BJ (cell line): ENCODE measurements around the gene EHF. TPM values are rescaled to one million over a fixed set of nuclear protein-coding genes. Genes with fewer than 3 reads are reported as not detected.

Experiments used
- CTCF ChIA-PET: fragments of 350-600 bp; formaldehyde crosslinking; extraction: SDS; loops from one replicate; lab custom pipeline; 2021; ENCODE audit warnings: antibody characterized with exemption, inconsistent platforms; lab: Yijun Ruan, JAX
- POLR2A ChIA-PET: fragments of 300-600 bp; sonication (Branson Sonifier 250); formaldehyde crosslinking; extraction: SDS; loops from one replicate; lab custom pipeline; 2021; ENCODE audit warnings: antibody characterized with exemption; lab: Charles Lee
- DNase-seq: peaks from one replicate; pipeline ENCODE4 v3.0.0-alpha.2; 2011; ENCODE audit warnings: low read depth
- H3K27me3 ChIP-seq: 2 replicates; pipeline ENCODE4 v1.6.0; 2011; ENCODE audit warnings: low read length; ENCODE audit not compliant: control insufficient read depth, insufficient read depth
- H3K36me3 ChIP-seq: 2 replicates; pipeline ENCODE4 v1.5.1; 2011; ENCODE audit warnings: low read length; ENCODE audit not compliant: control insufficient read depth, insufficient read depth
- H3K4me3 ChIP-seq: 2 replicates; pipeline ENCODE4 v1.5.1; 2011; ENCODE audit warnings: low read depth, mild to moderate bottlenecking, control low read depth, low read length
- polyA plus RNA-seq: library from polyadenylated mRNA; depleted of rRNA; stranded (reverse); fragments of >200 nt; gene quantifications from 2 replicates; pipeline ENCODE4 v1.2.3, GENCODE V29; 2011
- TF ChIP-seq, protein P1 (sequence below): IDR thresholded peaks from 2 replicates; pipeline ENCODE4 v1.5.1; 2011; ENCODE audit warnings: low read depth, mild to moderate bottlenecking, control low read depth, inconsistent platforms, low read length, moderate library complexity; ENCODE audit not compliant: insufficient read depth

Gene EHF
- polyA plus RNA-seq, 1 experiment = not detected

DNA sequence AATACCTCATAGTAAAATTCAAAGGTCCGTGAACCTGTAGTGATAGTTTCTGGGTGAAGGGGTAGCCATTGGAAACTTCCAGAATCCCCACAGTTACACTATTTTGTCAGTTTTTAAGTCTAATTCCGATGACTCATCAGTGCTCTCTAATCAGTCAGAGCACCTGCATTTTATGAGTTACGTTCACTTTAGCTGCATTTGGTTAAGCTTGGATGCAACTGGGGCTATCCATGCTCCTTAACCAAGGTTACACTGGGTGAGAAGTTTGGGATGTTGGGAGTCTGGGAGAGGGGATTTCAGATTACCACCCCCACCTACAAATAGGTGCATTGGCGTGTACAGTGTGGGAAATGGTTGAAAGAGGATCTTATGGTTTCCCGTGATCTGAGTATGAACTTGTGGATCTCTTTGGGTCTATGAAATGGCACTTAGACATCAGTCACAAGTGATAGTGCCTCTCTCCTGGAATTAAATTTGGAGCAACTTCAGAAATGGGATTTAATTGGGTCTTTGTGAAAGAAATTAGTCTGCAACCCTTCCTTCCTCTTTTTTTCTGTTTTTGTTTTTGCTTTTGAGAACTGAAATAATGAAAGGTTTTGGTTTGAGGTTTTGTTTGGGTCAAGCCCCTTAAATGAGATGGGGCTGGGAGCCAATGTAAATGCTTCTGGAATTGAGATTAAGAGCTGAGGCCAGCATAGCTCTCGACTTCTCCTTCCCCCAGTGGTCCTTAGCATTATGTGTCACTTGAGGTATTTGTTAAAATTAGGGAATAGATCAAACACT lies 31.5 kb downstream of the EHF start:
- H3K4me3 ChIP-seq = no peak overlapping the region
- ChIA-PET CTCF (interaction anchor here (2.9 kb wide), 1 partner anchor 66 kb away, joined by 16 read pairs; no protein-coding TSS in a partner anchor), POLR2A (no interaction called here)
- TF ChIP-seq, protein P1, sequence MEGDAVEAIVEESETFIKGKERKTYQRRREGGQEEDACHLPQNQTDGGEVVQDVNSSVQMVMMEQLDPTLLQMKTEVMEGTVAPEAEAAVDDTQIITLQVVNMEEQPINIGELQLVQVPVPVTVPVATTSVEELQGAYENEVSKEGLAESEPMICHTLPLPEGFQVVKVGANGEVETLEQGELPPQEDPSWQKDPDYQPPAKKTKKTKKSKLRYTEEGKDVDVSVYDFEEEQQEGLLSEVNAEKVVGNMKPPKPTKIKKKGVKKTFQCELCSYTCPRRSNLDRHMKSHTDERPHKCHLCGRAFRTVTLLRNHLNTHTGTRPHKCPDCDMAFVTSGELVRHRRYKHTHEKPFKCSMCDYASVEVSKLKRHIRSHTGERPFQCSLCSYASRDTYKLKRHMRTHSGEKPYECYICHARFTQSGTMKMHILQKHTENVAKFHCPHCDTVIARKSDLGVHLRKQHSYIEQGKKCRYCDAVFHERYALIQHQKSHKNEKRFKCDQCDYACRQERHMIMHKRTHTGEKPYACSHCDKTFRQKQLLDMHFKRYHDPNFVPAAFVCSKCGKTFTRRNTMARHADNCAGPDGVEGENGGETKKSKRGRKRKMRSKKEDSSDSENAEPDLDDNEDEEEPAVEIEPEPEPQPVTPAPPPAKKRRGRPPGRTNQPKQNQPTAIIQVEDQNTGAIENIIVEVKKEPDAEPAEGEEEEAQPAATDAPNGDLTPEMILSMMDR = no peak
- H3K27me3 ChIP-seq = no peaks in the 10 kb centered on the region
- DNase-seq = no peak
- no peaks in the 10 kb centered on the region for H3K36me3 ChIP-seq

DNA sequence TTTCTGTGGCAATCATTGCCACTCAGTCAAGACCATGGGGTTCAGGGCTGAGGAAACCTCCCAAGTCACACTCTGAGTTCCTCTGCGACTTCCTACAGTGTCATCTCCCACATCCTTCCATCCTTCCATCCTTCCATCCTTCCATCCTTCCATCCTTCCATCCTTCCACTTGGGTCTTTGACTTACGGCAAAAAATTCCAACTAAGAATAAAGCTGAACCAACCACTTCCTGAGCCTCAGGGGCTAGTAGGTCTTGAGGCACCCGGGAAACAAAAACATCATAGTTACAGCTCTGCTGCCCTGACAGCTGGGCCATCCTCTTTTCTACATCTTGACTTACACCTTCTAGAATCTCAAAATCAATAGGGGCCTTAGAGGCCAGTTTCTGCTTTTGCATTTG lies 32.1 kb downstream of the EHF start:
- DNase-seq = no peak
- Histone ChIP-seq H3K4me3 (no peak overlapping the region), H3K27me3 (no peaks in the 10 kb centered on the region), H3K36me3 (no peaks in the 10 kb centered on the region)
- CTCF ChIA-PET = interaction anchor here (1.0 to 2.9 kb wide), 3 partner anchors 9 to 67 kb away, joined by 3 to 16 read pairs (median 4); no protein-coding TSS in a partner anchor
- POLR2A ChIA-PET = interaction anchor here (1.2 kb wide), 1 partner anchor 9 kb away, joined by 3 read pairs; no protein-coding TSS in a partner anchor
- TF ChIP-seq, protein P1 = no peak

DNA sequence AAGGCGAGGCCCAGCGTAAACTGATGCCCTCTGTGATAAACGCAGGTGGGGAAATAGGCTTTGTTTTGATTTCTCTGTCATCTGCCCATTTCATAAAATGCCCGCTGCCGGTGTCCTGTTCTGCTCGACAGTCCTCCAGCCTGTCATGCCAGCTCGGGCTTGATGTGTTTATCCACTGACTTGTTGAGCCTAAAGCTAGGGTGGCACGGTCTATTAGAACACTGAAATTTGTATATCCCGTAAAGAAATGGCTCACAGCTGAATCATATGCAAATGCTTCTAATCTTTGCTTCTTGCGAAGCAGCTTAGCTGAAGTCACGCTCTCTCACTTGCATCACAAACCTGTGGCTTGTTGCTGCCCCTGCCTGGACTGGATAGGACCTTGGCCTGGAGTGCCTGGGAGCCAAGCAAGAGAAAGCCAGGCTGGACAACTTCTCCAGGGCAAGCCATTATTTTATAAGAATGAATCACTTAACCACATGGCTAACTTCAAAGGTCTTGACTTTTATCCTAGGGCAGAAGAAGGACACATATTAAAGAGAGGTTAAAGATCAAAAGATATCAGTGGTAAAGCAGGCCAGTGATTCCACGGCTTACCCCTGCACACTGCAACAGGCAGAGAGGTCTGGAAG lies 33.1 kb downstream of the EHF start:
- TF ChIP-seq, protein P1 = peak; percentile 32
- no peak overlapping the region for H3K4me3 ChIP-seq
- peak; percentile 92 for DNase-seq
- ChIA-PET POLR2A (interaction anchor here (1.2 kb wide), 1 partner anchor 9 kb away, joined by 3 read pairs; no protein-coding TSS in a partner anchor), CTCF (interaction anchor here (0.7 to 2.9 kb wide), 6 partner anchors 10 to 154 kb away, joined by 3 to 16 read pairs (median 4); no protein-coding TSS in a partner anchor)
- no peaks in the 10 kb centered on the region for H3K27me3 ChIP-seq
- H3K36me3 ChIP-seq = no peaks in the 10 kb centered on the region

DNA sequence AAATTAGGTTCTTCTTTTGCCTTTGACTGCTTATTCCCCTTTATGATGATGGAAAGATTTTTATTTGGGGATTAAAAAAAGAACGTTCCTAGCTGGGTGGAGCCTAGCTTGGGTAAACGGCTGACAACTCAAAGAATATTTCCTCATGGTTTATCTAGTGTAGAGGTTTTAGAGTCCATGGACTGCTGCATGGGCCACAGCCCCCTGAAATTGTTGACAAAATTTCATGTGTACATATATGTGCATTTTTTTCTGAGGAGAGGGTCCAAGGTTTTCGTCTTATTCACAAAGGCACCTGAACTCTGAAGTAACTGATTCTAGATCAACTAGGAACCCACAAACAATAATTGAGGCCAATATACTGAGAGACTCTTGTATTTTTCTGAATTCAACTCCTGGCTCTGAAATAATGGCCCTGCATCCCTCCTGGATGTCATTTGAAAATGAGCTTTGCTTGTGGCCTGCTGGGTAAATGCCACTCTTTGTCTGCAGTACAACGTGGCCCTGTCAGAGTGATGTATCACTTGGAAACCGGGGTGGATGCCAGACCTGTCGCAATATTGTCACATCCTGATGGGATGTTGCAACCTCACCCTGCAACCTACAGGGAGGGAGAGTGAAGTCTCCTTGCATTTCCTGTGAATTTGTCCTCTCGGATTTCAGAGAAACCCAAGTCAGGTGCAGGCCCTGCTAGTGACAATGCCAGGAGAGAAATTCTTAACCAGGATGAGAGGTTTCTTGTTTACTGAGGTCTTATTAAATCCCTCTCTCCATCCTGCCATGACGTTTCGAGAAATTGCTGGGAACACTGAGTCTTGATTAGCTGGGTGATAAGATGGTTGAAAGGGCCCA lies 33.8 kb downstream of the EHF start:
- no peak overlapping the region for H3K4me3 ChIP-seq
- H3K36me3 ChIP-seq = no peaks in the 10 kb centered on the region
- TF ChIP-seq, protein P1 = no peak
- ChIA-PET CTCF (interaction anchor here (0.7 to 2.9 kb wide), 4 partner anchors 8 to 68 kb away, joined by 3 to 16 read pairs (median 4); no protein-coding TSS in a partner anchor), POLR2A (interaction anchor here (1.2 kb wide), 1 partner anchor 10 kb away, joined by 3 read pairs; no protein-coding TSS in a partner anchor)
- no peaks in the 10 kb centered on the region for H3K27me3 ChIP-seq
- peak; percentile 25 for DNase-seq
